ENCODE data around the gene KPNA4.

GRCh38 chr3:160450846-160451245, 114.5 kb downstream of the KPNA4 start:
- TF ChIP-seq, protein P1, sequence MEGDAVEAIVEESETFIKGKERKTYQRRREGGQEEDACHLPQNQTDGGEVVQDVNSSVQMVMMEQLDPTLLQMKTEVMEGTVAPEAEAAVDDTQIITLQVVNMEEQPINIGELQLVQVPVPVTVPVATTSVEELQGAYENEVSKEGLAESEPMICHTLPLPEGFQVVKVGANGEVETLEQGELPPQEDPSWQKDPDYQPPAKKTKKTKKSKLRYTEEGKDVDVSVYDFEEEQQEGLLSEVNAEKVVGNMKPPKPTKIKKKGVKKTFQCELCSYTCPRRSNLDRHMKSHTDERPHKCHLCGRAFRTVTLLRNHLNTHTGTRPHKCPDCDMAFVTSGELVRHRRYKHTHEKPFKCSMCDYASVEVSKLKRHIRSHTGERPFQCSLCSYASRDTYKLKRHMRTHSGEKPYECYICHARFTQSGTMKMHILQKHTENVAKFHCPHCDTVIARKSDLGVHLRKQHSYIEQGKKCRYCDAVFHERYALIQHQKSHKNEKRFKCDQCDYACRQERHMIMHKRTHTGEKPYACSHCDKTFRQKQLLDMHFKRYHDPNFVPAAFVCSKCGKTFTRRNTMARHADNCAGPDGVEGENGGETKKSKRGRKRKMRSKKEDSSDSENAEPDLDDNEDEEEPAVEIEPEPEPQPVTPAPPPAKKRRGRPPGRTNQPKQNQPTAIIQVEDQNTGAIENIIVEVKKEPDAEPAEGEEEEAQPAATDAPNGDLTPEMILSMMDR (IDR thresholded peaks at IDR 0.05; ENCODE audit: low read depth, low read length, poor library complexity, severe bottlenecking), result no peak
- no peak for TF ChIP-seq EZH2phosphoT487 (IDR thresholded peaks at IDR 0.05; ENCODE audit: borderline replicate concordance, low read length)
